ENCODE results near the gene LEF1.

- TF ChIP-seq CTCF (IDR thresholded peaks at IDR 0.05) (no peak), POLR2AphosphoS5 (IDR thresholded peaks at IDR 0.05) (no peak)
Observed at GRCh38 chr4:108037884-108038283, 130.8 kb downstream of the LEF1 start.

Data from esophagus muscularis mucosa (tissue), 3 donors.